Measurements from ENCODE around the gene SENP6.

DNA sequence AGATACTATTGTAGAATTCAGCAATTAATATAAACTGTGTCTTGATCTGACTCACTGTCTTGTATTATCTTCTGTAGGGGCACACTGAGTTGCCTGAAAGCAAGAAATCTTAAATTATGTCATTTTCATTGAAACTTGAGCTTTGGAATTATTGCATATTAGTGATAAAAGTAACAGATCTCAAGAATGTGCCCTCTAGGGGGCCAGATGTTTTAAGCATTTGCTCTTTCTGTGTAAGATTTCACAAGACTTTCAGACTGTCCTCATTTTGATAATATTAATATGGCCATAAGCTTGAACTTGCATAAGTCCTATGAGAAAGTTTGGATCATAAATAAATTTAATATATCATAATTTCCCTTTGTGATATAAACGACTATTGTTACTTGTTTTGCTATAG, 91.9 kb downstream of the SENP6 start:
- TF ChIP-seq, protein P1, sequence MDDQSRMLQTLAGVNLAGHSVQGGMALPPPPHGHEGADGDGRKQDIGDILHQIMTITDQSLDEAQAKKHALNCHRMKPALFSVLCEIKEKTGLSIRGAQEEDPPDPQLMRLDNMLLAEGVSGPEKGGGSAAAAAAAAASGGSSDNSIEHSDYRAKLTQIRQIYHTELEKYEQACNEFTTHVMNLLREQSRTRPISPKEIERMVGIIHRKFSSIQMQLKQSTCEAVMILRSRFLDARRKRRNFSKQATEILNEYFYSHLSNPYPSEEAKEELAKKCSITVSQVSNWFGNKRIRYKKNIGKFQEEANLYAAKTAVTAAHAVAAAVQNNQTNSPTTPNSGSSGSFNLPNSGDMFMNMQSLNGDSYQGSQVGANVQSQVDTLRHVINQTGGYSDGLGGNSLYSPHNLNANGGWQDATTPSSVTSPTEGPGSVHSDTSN (CRISPR knock-in tag; IDR thresholded peaks at IDR 0.05), result no peak
- TF ChIP-seq, protein P2, sequence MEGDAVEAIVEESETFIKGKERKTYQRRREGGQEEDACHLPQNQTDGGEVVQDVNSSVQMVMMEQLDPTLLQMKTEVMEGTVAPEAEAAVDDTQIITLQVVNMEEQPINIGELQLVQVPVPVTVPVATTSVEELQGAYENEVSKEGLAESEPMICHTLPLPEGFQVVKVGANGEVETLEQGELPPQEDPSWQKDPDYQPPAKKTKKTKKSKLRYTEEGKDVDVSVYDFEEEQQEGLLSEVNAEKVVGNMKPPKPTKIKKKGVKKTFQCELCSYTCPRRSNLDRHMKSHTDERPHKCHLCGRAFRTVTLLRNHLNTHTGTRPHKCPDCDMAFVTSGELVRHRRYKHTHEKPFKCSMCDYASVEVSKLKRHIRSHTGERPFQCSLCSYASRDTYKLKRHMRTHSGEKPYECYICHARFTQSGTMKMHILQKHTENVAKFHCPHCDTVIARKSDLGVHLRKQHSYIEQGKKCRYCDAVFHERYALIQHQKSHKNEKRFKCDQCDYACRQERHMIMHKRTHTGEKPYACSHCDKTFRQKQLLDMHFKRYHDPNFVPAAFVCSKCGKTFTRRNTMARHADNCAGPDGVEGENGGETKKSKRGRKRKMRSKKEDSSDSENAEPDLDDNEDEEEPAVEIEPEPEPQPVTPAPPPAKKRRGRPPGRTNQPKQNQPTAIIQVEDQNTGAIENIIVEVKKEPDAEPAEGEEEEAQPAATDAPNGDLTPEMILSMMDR (tag by site-specific recombination; IDR thresholded peaks at IDR 0.05), result no peak
- TF ChIP-seq SP2 (tag by site-specific recombination; IDR thresholded peaks at IDR 0.05) (no peak), PRDM1 (tag by site-specific recombination; IDR thresholded peaks at IDR 0.05) (no peak), ZNF24 (tag by site-specific recombination; IDR thresholded peaks at IDR 0.05) (no peak)
- TF ChIP-seq, protein P3, sequence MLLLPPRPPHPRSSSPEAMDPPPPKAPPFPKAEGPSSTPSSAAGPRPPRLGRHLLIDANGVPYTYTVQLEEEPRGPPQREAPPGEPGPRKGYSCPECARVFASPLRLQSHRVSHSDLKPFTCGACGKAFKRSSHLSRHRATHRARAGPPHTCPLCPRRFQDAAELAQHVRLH (tag by site-specific recombination; IDR thresholded peaks at IDR 0.05), result no peak

All from HEK293 (cell line).